ENCODE results near the gene AK9. TPM values are rescaled to one million over a fixed set of nuclear protein-coding genes. Genes with fewer than 3 reads are reported as not detected.

Gene AK9
- polyA plus RNA-seq, 1 donor from 2014 or later = 27.7 TPM

DNA sequence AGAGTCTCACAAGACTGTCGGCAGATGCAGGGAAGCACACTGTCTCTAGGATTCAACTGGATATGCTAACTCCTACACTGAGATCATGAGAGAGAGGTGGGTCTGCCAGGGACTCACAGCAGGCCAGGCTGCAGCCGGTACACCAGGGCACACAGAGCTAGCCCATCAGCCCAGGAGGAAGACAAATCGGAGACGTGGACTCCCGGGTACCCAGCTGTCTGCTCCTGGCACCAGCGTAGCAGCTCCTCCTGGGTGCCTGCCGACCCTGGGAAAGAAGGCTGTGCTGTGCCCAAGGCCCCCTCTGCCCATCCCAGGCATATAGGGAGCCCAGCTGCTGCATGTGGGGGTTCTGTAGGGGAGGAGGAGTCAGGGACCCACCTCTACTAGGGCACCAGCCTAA lies 242.4 kb downstream of the AK9 start:
- H3K9ac ChIP-seq (ENCODE audit: low read length) = no peak overlapping the region
- H3K4me2 ChIP-seq (ENCODE audit: low read length) = no peak overlapping the region
- no peaks in the 10 kb centered on the region for H3F3A ChIP-seq (ENCODE audit: insufficient read depth, low read length, poor library complexity, severe bottlenecking)
- H3K27ac ChIP-seq (ENCODE audit: low read length) = no peak overlapping the region
- TF ChIP-seq EZH2 (IDR thresholded peaks at IDR 0.05; ENCODE audit: borderline replicate concordance, insufficient read depth, low read length, poor library complexity, severe bottlenecking) = no peak
- no peak for TF ChIP-seq MXI1 (conservative IDR thresholded peaks at IDR 0.05; ENCODE audit: poor library complexity, severe bottlenecking)
- no peak for TF ChIP-seq SMC3 (conservative IDR thresholded peaks at IDR 0.05; ENCODE audit: poor library complexity)
- TF ChIP-seq, protein P1, sequence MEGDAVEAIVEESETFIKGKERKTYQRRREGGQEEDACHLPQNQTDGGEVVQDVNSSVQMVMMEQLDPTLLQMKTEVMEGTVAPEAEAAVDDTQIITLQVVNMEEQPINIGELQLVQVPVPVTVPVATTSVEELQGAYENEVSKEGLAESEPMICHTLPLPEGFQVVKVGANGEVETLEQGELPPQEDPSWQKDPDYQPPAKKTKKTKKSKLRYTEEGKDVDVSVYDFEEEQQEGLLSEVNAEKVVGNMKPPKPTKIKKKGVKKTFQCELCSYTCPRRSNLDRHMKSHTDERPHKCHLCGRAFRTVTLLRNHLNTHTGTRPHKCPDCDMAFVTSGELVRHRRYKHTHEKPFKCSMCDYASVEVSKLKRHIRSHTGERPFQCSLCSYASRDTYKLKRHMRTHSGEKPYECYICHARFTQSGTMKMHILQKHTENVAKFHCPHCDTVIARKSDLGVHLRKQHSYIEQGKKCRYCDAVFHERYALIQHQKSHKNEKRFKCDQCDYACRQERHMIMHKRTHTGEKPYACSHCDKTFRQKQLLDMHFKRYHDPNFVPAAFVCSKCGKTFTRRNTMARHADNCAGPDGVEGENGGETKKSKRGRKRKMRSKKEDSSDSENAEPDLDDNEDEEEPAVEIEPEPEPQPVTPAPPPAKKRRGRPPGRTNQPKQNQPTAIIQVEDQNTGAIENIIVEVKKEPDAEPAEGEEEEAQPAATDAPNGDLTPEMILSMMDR (IDR thresholded peaks at IDR 0.05; ENCODE audit: poor library complexity, severe bottlenecking) = no peak
- TF ChIP-seq EP300 (conservative IDR thresholded peaks at IDR 0.05; ENCODE audit: poor library complexity, severe bottlenecking) = no peak
- TF ChIP-seq, protein P2, sequence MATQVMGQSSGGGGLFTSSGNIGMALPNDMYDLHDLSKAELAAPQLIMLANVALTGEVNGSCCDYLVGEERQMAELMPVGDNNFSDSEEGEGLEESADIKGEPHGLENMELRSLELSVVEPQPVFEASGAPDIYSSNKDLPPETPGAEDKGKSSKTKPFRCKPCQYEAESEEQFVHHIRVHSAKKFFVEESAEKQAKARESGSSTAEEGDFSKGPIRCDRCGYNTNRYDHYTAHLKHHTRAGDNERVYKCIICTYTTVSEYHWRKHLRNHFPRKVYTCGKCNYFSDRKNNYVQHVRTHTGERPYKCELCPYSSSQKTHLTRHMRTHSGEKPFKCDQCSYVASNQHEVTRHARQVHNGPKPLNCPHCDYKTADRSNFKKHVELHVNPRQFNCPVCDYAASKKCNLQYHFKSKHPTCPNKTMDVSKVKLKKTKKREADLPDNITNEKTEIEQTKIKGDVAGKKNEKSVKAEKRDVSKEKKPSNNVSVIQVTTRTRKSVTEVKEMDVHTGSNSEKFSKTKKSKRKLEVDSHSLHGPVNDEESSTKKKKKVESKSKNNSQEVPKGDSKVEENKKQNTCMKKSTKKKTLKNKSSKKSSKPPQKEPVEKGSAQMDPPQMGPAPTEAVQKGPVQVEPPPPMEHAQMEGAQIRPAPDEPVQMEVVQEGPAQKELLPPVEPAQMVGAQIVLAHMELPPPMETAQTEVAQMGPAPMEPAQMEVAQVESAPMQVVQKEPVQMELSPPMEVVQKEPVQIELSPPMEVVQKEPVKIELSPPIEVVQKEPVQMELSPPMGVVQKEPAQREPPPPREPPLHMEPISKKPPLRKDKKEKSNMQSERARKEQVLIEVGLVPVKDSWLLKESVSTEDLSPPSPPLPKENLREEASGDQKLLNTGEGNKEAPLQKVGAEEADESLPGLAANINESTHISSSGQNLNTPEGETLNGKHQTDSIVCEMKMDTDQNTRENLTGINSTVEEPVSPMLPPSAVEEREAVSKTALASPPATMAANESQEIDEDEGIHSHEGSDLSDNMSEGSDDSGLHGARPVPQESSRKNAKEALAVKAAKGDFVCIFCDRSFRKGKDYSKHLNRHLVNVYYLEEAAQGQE (IDR thresholded peaks at IDR 0.05; ENCODE audit: borderline replicate concordance) = no peak
- no peaks in the 10 kb centered on the region for H4K20me1 ChIP-seq (ENCODE audit: insufficient read depth)
- peaks cover 5% of the 10 kb centered on the region for H3K36me3 ChIP-seq (ENCODE audit: insufficient read depth, low read length)
- no peaks in the 10 kb centered on the region for H3K79me2 ChIP-seq (replicated peaks; ENCODE audit: insufficient read depth, low read length)
- H3K9me3 ChIP-seq (ENCODE audit: low read length) = no peaks in the 10 kb centered on the region
- H3K9me2 ChIP-seq (ENCODE audit: insufficient read depth, low read length) = no peaks in the 10 kb centered on the region
- H3K27me3 ChIP-seq (ENCODE audit: insufficient read depth, low read depth, low read length) = no peaks in the 10 kb centered on the region
- H3K4me3 ChIP-seq (ENCODE audit: low read length) = no peak overlapping the region
- no peak overlapping the region for H2AFZ ChIP-seq (ENCODE audit: low read depth, low read length)

DNA sequence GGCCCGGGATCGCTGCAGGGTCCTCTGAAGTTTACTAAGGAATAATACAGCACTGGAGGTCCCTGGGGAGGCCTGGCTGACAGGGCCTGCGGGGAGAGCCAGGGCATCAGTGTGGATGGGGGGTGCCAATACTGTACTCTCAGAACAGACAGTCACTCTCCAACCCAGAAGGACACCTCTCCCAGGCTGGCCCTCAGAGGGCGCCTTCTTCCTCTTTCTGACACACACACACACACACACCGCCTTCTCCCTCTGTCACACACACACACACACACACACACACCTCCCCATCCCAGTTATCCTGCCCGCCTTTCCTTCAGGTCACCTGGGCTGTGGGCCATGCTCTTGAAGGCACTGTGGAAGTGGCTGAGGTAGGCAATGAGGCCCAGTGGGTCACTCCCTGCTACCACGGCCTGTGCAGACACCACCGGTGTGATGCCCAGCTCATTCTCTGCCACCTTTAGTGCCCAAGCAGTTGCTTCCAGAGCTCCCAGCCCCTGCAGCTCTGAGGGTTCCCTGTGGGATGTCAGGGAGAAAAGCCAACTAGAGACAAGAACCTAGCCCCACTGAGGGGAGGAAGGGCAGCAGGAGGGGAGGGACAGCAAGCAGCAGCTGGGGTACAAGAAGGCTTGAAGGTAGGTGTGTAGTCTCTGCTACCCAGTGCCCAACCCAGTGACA lies 243.0 kb downstream of the AK9 start:
- Histone ChIP-seq H3K9ac (ENCODE audit: low read length) (no peak overlapping the region), H3K9me3 (ENCODE audit: low read length) (no peaks in the 10 kb centered on the region)

More for the DNA sequence above, 243.0 kb downstream of the AK9 start:
- Histone ChIP-seq H3K27me3 (ENCODE audit: insufficient read depth, low read depth, low read length) (no peaks in the 10 kb centered on the region), H3K36me3 (ENCODE audit: insufficient read depth, low read length) (peaks cover 5% of the 10 kb centered on the region), H3F3A (ENCODE audit: insufficient read depth, low read length, poor library complexity, severe bottlenecking) (no peaks in the 10 kb centered on the region), H2AFZ (ENCODE audit: low read depth, low read length) (no peak overlapping the region), H4K20me1 (ENCODE audit: insufficient read depth) (no peaks in the 10 kb centered on the region), H3K4me3 (ENCODE audit: low read length) (no peak overlapping the region), H3K79me2 (replicated peaks; ENCODE audit: insufficient read depth, low read length) (no peaks in the 10 kb centered on the region), H3K9me2 (ENCODE audit: insufficient read depth, low read length) (no peaks in the 10 kb centered on the region), H3K27ac (ENCODE audit: low read length) (no peak overlapping the region), H3K4me2 (ENCODE audit: low read length) (no peak overlapping the region)
- TF ChIP-seq, protein P2 (IDR thresholded peaks at IDR 0.05; ENCODE audit: borderline replicate concordance) = no peak
- TF ChIP-seq EP300 (conservative IDR thresholded peaks at IDR 0.05; ENCODE audit: poor library complexity, severe bottlenecking) (no peak), RAD21 (conservative IDR thresholded peaks at IDR 0.05) (no peak), TAF1 (IDR thresholded peaks at IDR 0.05; ENCODE audit: low read depth) (no peak), SMC3 (conservative IDR thresholded peaks at IDR 0.05; ENCODE audit: poor library complexity) (no peak), MXI1 (conservative IDR thresholded peaks at IDR 0.05; ENCODE audit: poor library complexity, severe bottlenecking) (no peak), EZH2 (IDR thresholded peaks at IDR 0.05; ENCODE audit: borderline replicate concordance, insufficient read depth, low read length, poor library complexity, severe bottlenecking) (no peak), POLR2AphosphoS5 (IDR thresholded peaks at IDR 0.05) (no peak)
- TF ChIP-seq, protein P1 (IDR thresholded peaks at IDR 0.05; ENCODE audit: poor library complexity, severe bottlenecking) = no peak

Data from neural cell (in vitro differentiated cells).